ENCODE results near the gene BARHL2. TPM values are rescaled to one million over a fixed set of nuclear protein-coding genes. Genes with fewer than 3 reads are reported as not detected.

BARHL2 gene
- total RNA-seq, 6 experiments from 2014 or later = not detected

DNA sequence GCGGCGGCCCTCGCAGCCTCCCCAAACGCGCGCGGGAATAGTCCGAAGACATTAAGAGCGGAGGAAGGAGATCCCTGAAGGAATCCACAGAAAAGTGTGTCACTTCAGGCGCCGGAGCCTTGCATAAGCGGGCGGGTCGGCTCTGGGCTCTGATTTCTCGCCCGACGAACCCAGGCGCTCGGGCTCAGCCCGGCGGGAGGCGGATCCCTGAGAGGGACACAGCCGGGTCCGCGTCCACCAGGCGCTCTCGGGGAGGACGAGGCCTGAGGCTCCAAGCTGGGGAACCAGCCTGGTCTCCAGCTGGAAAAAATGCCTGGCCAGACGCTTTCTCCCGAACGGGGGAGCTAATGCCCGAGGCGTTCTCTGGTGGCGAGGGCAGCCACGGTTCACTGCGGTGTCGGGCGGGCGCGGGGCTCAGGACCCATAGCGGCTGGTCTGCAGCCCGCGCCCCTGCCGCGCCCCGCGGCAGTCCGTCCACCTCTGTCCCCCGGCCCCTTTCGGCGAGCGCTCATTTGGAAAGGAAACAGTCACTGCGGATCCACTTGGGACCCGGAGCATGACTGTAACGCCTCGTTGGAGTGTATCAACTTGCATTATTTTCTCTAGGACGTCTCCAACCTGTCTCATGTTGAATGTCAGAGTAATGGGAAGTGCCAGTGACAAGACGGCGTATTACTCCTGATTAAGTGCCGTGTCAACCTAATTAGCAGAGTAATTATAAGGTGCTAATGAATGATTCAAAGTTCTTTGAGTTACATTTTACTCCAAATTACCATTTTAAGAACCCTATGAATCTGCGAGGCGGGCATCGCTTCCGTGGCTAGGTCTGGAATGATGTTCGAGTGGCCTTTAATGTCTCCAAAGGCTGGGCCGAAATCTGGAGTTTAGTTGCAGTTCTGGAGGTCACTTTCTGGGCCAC lies 1.6 kb upstream of the BARHL2 start:
- TF ChIP-seq, protein P1, sequence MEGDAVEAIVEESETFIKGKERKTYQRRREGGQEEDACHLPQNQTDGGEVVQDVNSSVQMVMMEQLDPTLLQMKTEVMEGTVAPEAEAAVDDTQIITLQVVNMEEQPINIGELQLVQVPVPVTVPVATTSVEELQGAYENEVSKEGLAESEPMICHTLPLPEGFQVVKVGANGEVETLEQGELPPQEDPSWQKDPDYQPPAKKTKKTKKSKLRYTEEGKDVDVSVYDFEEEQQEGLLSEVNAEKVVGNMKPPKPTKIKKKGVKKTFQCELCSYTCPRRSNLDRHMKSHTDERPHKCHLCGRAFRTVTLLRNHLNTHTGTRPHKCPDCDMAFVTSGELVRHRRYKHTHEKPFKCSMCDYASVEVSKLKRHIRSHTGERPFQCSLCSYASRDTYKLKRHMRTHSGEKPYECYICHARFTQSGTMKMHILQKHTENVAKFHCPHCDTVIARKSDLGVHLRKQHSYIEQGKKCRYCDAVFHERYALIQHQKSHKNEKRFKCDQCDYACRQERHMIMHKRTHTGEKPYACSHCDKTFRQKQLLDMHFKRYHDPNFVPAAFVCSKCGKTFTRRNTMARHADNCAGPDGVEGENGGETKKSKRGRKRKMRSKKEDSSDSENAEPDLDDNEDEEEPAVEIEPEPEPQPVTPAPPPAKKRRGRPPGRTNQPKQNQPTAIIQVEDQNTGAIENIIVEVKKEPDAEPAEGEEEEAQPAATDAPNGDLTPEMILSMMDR (IDR thresholded peaks at IDR 0.05) = no peak
- TF ChIP-seq POLR2A (IDR thresholded peaks at IDR 0.05) = no peak
- WGBS (ENCODE audit: insufficient coverage, low coverage, low lambda C conversion rate, missing lambda C conversion rate) = 12% methylated on average over 15 of the region's 66 CpGs
- H3K27ac ChIP-seq = no peak overlapping the region
- no peaks in the 10 kb centered on the region for H3K9me3 ChIP-seq
- H3K4me3 ChIP-seq = peak overlapping the region in 1 of 3 donors; percentile 8
- no peaks in the 10 kb centered on the region for H3K36me3 ChIP-seq
- H3K27me3 ChIP-seq = peaks cover 21 to 61% of the 10 kb centered on the region in 2 donors
- peaks cover 0 to 16% (median 2%) of the 10 kb centered on the region in 4 donors for H3K4me1 ChIP-seq
- DNase-seq (no peak), ATAC-seq (peak in 3 of 4 donors; percentile 17 to 24 (median 23))
- intact Hi-C loops (cut with DNase I) = loop anchor here in 1 of 2 donors (10.0 kb wide), 1 partner anchor 446 kb away; no protein-coding TSS in a partner anchor

DNA sequence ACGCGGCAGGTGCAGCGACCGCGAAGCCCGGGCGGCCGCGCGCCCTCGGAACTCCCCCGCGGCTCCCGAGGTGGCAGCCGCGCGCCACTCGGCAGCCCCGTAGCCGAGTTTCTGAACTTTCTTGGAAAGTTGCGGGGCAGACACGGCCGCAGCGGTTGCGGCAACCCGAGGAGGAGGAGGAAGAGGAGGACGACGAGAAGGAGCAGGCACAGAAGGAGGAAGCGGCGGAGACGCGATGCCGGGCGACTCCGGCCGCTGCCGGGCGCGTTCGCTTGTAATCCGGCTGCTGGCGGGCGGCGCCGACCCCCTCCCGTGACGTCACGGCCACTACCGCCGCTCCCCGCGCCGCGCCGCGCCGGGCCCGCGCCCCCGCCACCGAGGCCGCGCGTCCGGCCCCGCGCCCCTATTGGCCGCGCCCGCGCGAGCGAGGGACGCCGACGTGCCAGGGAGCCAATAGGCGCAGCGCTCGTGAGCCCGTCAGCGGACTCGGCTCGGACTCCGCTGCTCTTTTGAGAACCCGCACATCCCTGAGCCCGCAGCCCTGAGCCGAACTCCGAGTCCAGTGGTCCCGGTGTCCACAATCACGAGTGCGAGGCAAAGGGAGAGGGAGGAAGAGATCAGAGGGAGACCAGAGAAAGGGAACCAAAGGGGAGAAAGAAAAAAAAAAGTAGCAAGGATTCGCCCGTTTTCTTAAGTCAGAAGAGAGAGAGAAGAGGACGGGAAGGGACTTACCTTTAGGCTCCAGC lies 736 bp upstream of the BARHL2 start:
- H3K36me3 ChIP-seq = no peaks in the 10 kb centered on the region
- TF ChIP-seq, protein P1 (IDR thresholded peaks at IDR 0.05) = no peak
- TF ChIP-seq POLR2A (IDR thresholded peaks at IDR 0.05) = no peak
- ATAC-seq = peak in 3 of 4 donors; percentile 12 to 22 (median 18)
- no peak overlapping the region for H3K27ac ChIP-seq
- H3K4me1 ChIP-seq = peaks cover 0 to 11% (median 0%) of the 10 kb centered on the region in 4 donors
- no peak for DNase-seq
- H3K9me3 ChIP-seq = no peaks in the 10 kb centered on the region
- intact Hi-C loops (cut with DNase I) = loop anchor here in 1 of 2 donors (10.0 kb wide), 1 partner anchor 447 kb away; no protein-coding TSS in a partner anchor
- WGBS (ENCODE audit: insufficient coverage, low coverage, low lambda C conversion rate, missing lambda C conversion rate) = 3% methylated on average over 5 of the region's 94 CpGs
- H3K4me3 ChIP-seq = peak overlapping the region in 2 of 3 donors; percentile 8 to 10
- peaks cover 18 to 60% of the 10 kb centered on the region in 2 donors for H3K27me3 ChIP-seq

DNA sequence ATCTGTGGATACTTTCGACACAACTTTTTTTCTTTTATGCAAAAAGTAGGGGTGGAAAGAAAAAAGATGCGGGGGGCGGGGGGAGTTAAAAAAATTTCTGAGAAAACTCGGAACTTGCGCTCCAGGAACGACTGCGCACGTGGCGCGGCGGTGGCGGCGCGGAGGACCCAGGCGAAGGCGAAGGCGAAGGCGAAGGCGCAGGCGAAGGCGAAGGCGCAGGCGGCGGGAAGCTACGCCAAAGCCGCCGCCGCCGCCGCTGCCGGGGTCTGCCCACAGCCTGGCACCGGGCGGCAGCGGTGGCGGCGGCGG lies 208 bp upstream of the BARHL2 start:
- no peak for DNase-seq
- TF ChIP-seq, protein P1 (IDR thresholded peaks at IDR 0.05) = no peak
- TF ChIP-seq POLR2A (IDR thresholded peaks at IDR 0.05) = no peak
- 18% methylated on average over 19 of the region's 37 CpGs for WGBS (ENCODE audit: insufficient coverage, low coverage, low lambda C conversion rate, missing lambda C conversion rate)
- H3K36me3 ChIP-seq = no peaks in the 10 kb centered on the region
- H3K4me1 ChIP-seq = peaks cover 0 to 11% (median 0%) of the 10 kb centered on the region in 4 donors
- no peak overlapping the region for H3K27ac ChIP-seq
- H3K27me3 ChIP-seq = peaks cover 18 to 60% of the 10 kb centered on the region in 2 donors
- no peak for ATAC-seq
- H3K9me3 ChIP-seq = no peaks in the 10 kb centered on the region
- intact Hi-C loops (cut with DNase I) = loop anchor here in 1 of 2 donors (10.0 kb wide), 1 partner anchor 447 kb away; no protein-coding TSS in a partner anchor
- H3K4me3 ChIP-seq = no peak overlapping the region

DNA sequence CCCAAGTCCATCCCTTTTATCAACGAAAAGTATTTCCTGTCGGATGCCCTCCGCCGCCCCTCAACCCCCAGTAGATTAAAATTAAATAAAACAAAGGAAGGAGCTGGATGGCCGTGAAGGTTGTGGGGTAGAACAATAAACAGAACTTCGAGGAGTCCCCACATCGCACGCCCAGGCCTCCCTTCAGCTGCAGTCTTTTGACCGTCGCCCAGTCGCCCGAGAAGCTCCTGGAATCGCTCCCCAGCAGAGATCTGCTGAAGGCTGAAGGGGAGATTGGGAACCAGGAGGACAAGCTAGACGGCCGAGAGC lies 905 bp downstream of the BARHL2 start:
- TF ChIP-seq, protein P1 (IDR thresholded peaks at IDR 0.05) = no peak
- Histone ChIP-seq H3K27me3 (peaks cover 18 to 63% of the 10 kb centered on the region in 2 donors), H3K9me3 (no peaks in the 10 kb centered on the region), H3K27ac (no peak overlapping the region), H3K4me3 (no peak overlapping the region), H3K36me3 (no peaks in the 10 kb centered on the region), H3K4me1 (peaks cover 0 to 11% (median 0%) of the 10 kb centered on the region in 4 donors)
- ATAC-seq (no peak), DNase-seq (no peak)
- intact Hi-C loops (cut with DNase I) = loop anchor here in 1 of 2 donors (10.0 kb wide), 1 partner anchor 449 kb away; no protein-coding TSS in a partner anchor
- 9% methylated on average over 15 of the region's 15 CpGs for WGBS (ENCODE audit: insufficient coverage, low coverage, low lambda C conversion rate, missing lambda C conversion rate)

Data from right lobe of liver (tissue), 6 donors.